H1 (cell line): ENCODE measurements around the gene OXTR. TPM values are rescaled to one million over a fixed set of nuclear protein-coding genes. Genes with fewer than 3 reads are reported as not detected.

Source experiments
- CTCF ChIA-PET: fragments of 300-600 bp; sonication (Branson Sonifier 250); formaldehyde crosslinking; loops from one replicate; lab custom pipeline; 2021; ENCODE audit not compliant: partially characterized antibody; lab: Charles Lee
- POLR2A ChIA-PET: fragments of 300-600 bp; sonication (Branson Sonifier 250); formaldehyde crosslinking; loops from one replicate; lab custom pipeline; 2021; ENCODE audit warnings: inconsistent platforms; ENCODE audit not compliant: partially characterized antibody; lab: Charles Lee
- DNase-seq, 2 experiments: peaks; one replicate each; pipeline versions ENCODE4 v3.0.0 to v3.0.0-alpha.2; 2010 to 2022; ENCODE audit warnings: low spot score in 2 of 2, low read depth in 1 of 2, mixed read lengths in 1 of 2
- FAIRE-seq: peaks from 2 replicates; lab custom pipeline; 2011; peaks lifted over from hg19 to GRCh38; lab: Jason Lieb, UNC
- H2AFZ ChIP-seq: 2 replicates; pipeline ENCODE4 v1.8.1; 2012; ENCODE audit warnings: low read length, inconsistent platforms
- H2AK5ac ChIP-seq: 2 replicates; pipeline ENCODE4 v1.6.1; 2013; ENCODE audit warnings: low read depth, low read length
- H2BK120ac ChIP-seq: replicated peaks from 2 replicates; pipeline ENCODE3; 2013; ENCODE audit warnings: low read depth, low read length, inconsistent platforms
- H2BK12ac ChIP-seq: 2 replicates; pipeline ENCODE4 v1.6.1; 2013; ENCODE audit warnings: low read depth, low read length
- H2BK15ac ChIP-seq: 2 replicates; pipeline ENCODE4 v1.6.1; 2013; ENCODE audit warnings: low read length
- H2BK20ac ChIP-seq: 2 replicates; pipeline ENCODE4 v1.6.1; 2013; ENCODE audit warnings: low read length
- H2BK5ac ChIP-seq: 2 replicates; pipeline ENCODE4 v1.6.1; 2013; ENCODE audit warnings: low read depth, low read length
- H3K14ac ChIP-seq: 2 replicates; pipeline ENCODE4 v1.6.1; 2013; ENCODE audit warnings: inconsistent platforms; ENCODE audit not compliant: insufficient read length
- H3K18ac ChIP-seq: 2 replicates; pipeline ENCODE4 v1.6.1; 2013; ENCODE audit warnings: low read length; ENCODE audit errors: extremely low read depth
- H3K23ac ChIP-seq: 2 replicates; pipeline ENCODE4 v1.6.1; 2013; ENCODE audit warnings: inconsistent platforms; ENCODE audit not compliant: insufficient read length
- H3K23me2 ChIP-seq: 2 replicates; pipeline ENCODE4 v1.6.1; 2013; ENCODE audit warnings: low read depth, low read length
- H3K27ac ChIP-seq: 2 replicates; pipeline ENCODE4 v1.6.1; 2011; ENCODE audit warnings: low read depth, low read length, inconsistent platforms
- H3K27me3 ChIP-seq, 4 experiments: replicated peaks in 1 of 4; 1 replicate in 1 of 4; 2 replicates in 3 of 4; pipeline versions ENCODE4 v1.6.1 to v1.8.1; 2011 to 2013; ENCODE audit warnings: low read length in 3 of 4, mild to moderate bottlenecking in 3 of 4, inconsistent platforms in 2 of 4, mixed read lengths in 2 of 4, moderate library complexity in 1 of 4; ENCODE audit not compliant: control insufficient read depth in 3 of 4, insufficient read depth in 3 of 4; ENCODE audit errors: extremely low read depth in 1 of 4
- H3K36me3 ChIP-seq, 4 experiments: 2 replicates each; pipeline versions ENCODE4 v1.6.1 to v1.8.1; 2011 to 2013; ENCODE audit warnings: mild to moderate bottlenecking in 4 of 4, low read length in 3 of 4, moderate library complexity in 2 of 4, control low read depth in 1 of 4, inconsistent platforms in 1 of 4; ENCODE audit not compliant: insufficient read depth in 4 of 4, control insufficient read depth in 2 of 4
- H3K4ac ChIP-seq: replicated peaks from 2 replicates; pipeline ENCODE3; 2013; ENCODE audit warnings: low read length, low read depth, mixed read lengths, inconsistent platforms; ENCODE audit not compliant: insufficient read length
- H3K4me1 ChIP-seq, 4 experiments: replicated peaks in 1 of 4; 1 replicate in 1 of 4; 2 replicates in 3 of 4; pipeline versions ENCODE4 v1.6.1 to v1.8.1; 2011 to 2013; ENCODE audit warnings: low read length in 3 of 4, inconsistent platforms in 2 of 4, mixed read lengths in 1 of 4; ENCODE audit not compliant: insufficient read depth in 4 of 4, control insufficient read depth in 3 of 4
- H3K4me2 ChIP-seq, 2 experiments: 2 replicates each; pipeline versions ENCODE4 v1.6.1 to v1.8.1; 2011 to 2013; ENCODE audit warnings: low read depth in 2 of 2, low read length in 2 of 2, control low read depth in 1 of 2, inconsistent platforms in 1 of 2, mild to moderate bottlenecking in 1 of 2; ENCODE audit not compliant: insufficient read depth in 1 of 2
- H3K4me3 ChIP-seq, 4 experiments: fragments of 200-600, 300-600 bp in 1 of 4; sonication (generic), shearing (Covaris generic), sonication (Bioruptor Twin) in 1 of 4; 2 replicates each; pipeline versions ENCODE4 v1.5.1 to v1.8.1; 2011 to 2016; ENCODE audit warnings: low read length in 4 of 4, low read depth in 3 of 4, control low read depth in 2 of 4, inconsistent platforms in 2 of 4, mild to moderate bottlenecking in 2 of 4, mixed read lengths in 1 of 4, moderate library complexity in 1 of 4; ENCODE audit not compliant: insufficient read depth in 2 of 4; ENCODE audit errors: extremely low read depth in 1 of 4
- H3K56ac ChIP-seq: replicated peaks from 2 replicates; pipeline ENCODE3; 2013; ENCODE audit warnings: low read depth, mild to moderate bottlenecking, mixed read lengths, low read length, inconsistent platforms; ENCODE audit not compliant: insufficient read length
- H3K79me1 ChIP-seq: 2 replicates; pipeline ENCODE4 v1.6.1; 2013; ENCODE audit warnings: low read depth, low read length, control low read depth
- H3K79me2 ChIP-seq, 2 experiments: 2 replicates each; pipeline versions ENCODE4 v1.6.1 to v1.8.1; 2012 to 2013; ENCODE audit warnings: low read length in 2 of 2, mild to moderate bottlenecking in 2 of 2, inconsistent platforms in 1 of 2; ENCODE audit not compliant: insufficient read depth in 2 of 2, control insufficient read depth in 1 of 2
- H3K9ac ChIP-seq, 4 experiments: replicated peaks in 1 of 4; 1 replicate in 1 of 4; 2 replicates in 3 of 4; pipeline versions ENCODE4 v1.6.1 to v1.8.1; 2011 to 2013; ENCODE audit warnings: low read depth in 3 of 4, low read length in 3 of 4, control low read depth in 2 of 4, mild to moderate bottlenecking in 2 of 4, moderate library complexity in 2 of 4, inconsistent platforms in 1 of 4; ENCODE audit errors: extremely low read depth in 1 of 4
- H3K9me3 ChIP-seq, 2 experiments: 2 replicates each; pipeline versions ENCODE4 v1.6.1 to v1.8.1; 2012 to 2013; ENCODE audit warnings: mild to moderate bottlenecking in 2 of 2, moderate library complexity in 2 of 2, control low read depth in 1 of 2, inconsistent platforms in 1 of 2, low read depth in 1 of 2, low read length in 1 of 2, mixed read lengths in 1 of 2; ENCODE audit not compliant: insufficient read depth in 2 of 2
- H4K20me1 ChIP-seq, 2 experiments: replicated peaks in 1 of 2; 2 replicates each; pipeline versions ENCODE3 to v1.8.1; 2011 to 2013; ENCODE audit warnings: inconsistent platforms in 2 of 2, low read length in 2 of 2, mild to moderate bottlenecking in 1 of 2; ENCODE audit not compliant: insufficient read depth in 2 of 2, control insufficient read depth in 1 of 2
- H4K5ac ChIP-seq: 2 replicates; pipeline ENCODE4 v1.6.1; 2013; ENCODE audit warnings: low read length, low read depth, mixed read lengths, inconsistent platforms; ENCODE audit not compliant: insufficient read length
- H4K8ac ChIP-seq: 2 replicates; pipeline ENCODE4 v1.8.0; 2013; ENCODE audit warnings: mild to moderate bottlenecking, moderate library complexity, low read length, inconsistent platforms; ENCODE audit not compliant: insufficient read depth; ENCODE audit errors: extremely low read depth
- H4K91ac ChIP-seq: replicated peaks from 2 replicates; pipeline ENCODE3; 2013; ENCODE audit warnings: low read length, mixed read lengths, inconsistent platforms; ENCODE audit not compliant: insufficient read length
- BRCA1 ChIP-seq: IDR thresholded peaks from 2 replicates; pipeline ENCODE4 v1.6.1; 2012; ENCODE audit warnings: low read depth, low read length, improper control_type of control experiment
- KDM5A ChIP-seq: fragments of 200-600 bp; IDR thresholded peaks from 2 replicates; pipeline ENCODE4 v1.7.1; 2012; ENCODE audit warnings: mild to moderate bottlenecking, low read length, inconsistent platforms, mixed read lengths
- SP1 ChIP-seq: IDR thresholded peaks from 2 replicates; pipeline ENCODE4 v1.6.1; 2011; ENCODE audit warnings: low read depth, low read length
- TEAD4 ChIP-seq: IDR thresholded peaks from 2 replicates; pipeline ENCODE4 v1.6.1; 2012; ENCODE audit warnings: low read depth, low read length, inconsistent platforms, mixed read lengths
- ZNF274 ChIP-seq: IDR thresholded peaks from 2 replicates; pipeline ENCODE4 v1.7.0; 2012; ENCODE audit warnings: low read length, borderline replicate concordance; ENCODE audit errors: extremely low read depth
- WGBS, 2 experiments: shearing (Covaris generic) in 1 of 2; methylation state at CpG; one replicate each; pipeline versions ENCODE4 v1.1.6 to v1.1.7; 2013 to 2015; ENCODE audit warnings: low lambda C conversion rate in 2 of 2, mixed read lengths in 2 of 2, inconsistent platforms in 1 of 2, low coverage in 1 of 2, missing lambda C conversion rate in 1 of 2; ENCODE audit not compliant: insufficient replicate concordance in 2 of 2, insufficient coverage in 1 of 2, insufficient read length in 1 of 2; ENCODE audit errors: extremely low coverage in 1 of 2, missing lambda C conversion rate in 1 of 2; 5-methylcytosine and 5-hydroxymethylcytosine counted together
- polyA plus RNA-seq, 7 experiments: library from polyadenylated mRNA; depleted of rRNA in 3 of 7; stranded (reverse) in 5 of 7; unstranded in 2 of 7; fragments of >200 nt in 5 of 7; fragments of 200-250 nt in 2 of 7; gene quantifications; 1 replicate in 5 of 7; 2 replicates in 1 of 7; 4 replicates in 1 of 7; pipeline versions ENCODE4 v1.2.1 to v1.2.3, GENCODE V29; 2011 to 2013; ENCODE audit warnings: missing spikeins in 2 of 7, mixed read lengths in 2 of 7
- total RNA-seq: library from RNA; stranded (reverse); fragmentation: NEBNext Ultra II Directional; extraction: Animal tissue kit (Norgen Biotek cat#: 25700); gene quantifications from 2 replicates; pipeline ENCODE4 v1.2.1, GENCODE V29; 2021

Gene OXTR
- total and polyA plus RNA-seq, 2 of the 8 experiments (the other 6 are each of a cell fraction or from before 2014, with no cell fraction given) = 0.77 to 2.3 TPM

- no peak overlapping the region for H2AFZ ChIP-seq
- CTCF ChIA-PET = interaction anchor here (0.6 to 3.4 kb wide), 7 partner anchors 10 to 1354 kb away, joined by 3 to 27 read pairs (median 11); partner anchors contain the start of gene OXTR
These were observed 25.5 kb downstream of the OXTR start for GRCh38 chr3:8743911-8744310.

More at GRCh38 chr3:8743911-8744310, 25.5 kb downstream of the OXTR start:
- Histone ChIP-seq H4K5ac (no peak overlapping the region), H3K14ac (no peak overlapping the region), H2BK15ac (no peak overlapping the region), H4K20me1 (no peaks in the 10 kb centered on the region), H3K23ac (no peak overlapping the region), H3K79me2 (no peaks in the 10 kb centered on the region), H3K79me1 (no peaks in the 10 kb centered on the region), H2BK5ac (no peak overlapping the region), H2BK20ac (0 out of 2 replicates have a peak overlapping the region, but pooled peaks have one; percentile 26), H3K9me3 (no peaks in the 10 kb centered on the region), H3K4me3 (no peak overlapping the region), H3K36me3 (no peaks in the 10 kb centered on the region), H3K27ac (no peak overlapping the region), H2AK5ac (no peak overlapping the region)
- FAIRE-seq (no peak), DNase-seq (no peak)
- POLR2A ChIA-PET = interaction anchor here (1.7 kb wide), 1 partner anchor 11 kb away, joined by 5 read pairs; no protein-coding TSS in a partner anchor
- WGBS, 2 experiments = 97% methylated on average over 2 of the region's 3 CpGs; no CpG with 5 or more reads in 1 of the 2 experiments
- TF ChIP-seq KDM5A = no peak
- no peak for TF ChIP-seq BRCA1
- TF ChIP-seq ZNF274 = no peak
- no peak for TF ChIP-seq TEAD4
- TF ChIP-seq SP1 = no peak
- TF ChIP-seq, all 59 proteins: peak for 0
- Histone ChIP-seq H3K4ac (no peak overlapping the region), H2BK12ac (no peak overlapping the region), H3K4me1 (peaks cover 1 to 20% (median 8%) of the 10 kb centered on the region in 4 experiments), H2BK120ac (no peak overlapping the region), H3K9ac (no peak overlapping the region), H3K23me2 (peaks cover 2% of the 10 kb centered on the region; the same call in 1 of the 2 replicates), H4K8ac (no peak overlapping the region), H3K4me2 (no peak overlapping the region), H4K91ac (no peak overlapping the region), H3K27me3 (0 out of 7 replicates have a peak, but pooled peaks cover 0 to 4% (median 0%) of the 10 kb centered on the region in 4 experiments), H3K56ac (no peak overlapping the region), H3K18ac (no peak overlapping the region)
